Lower leg skin (tissue), 3 donors: Measurements from ENCODE around the gene SLBP.

Experiments used
- POLR2A ChIP-seq, 2 donors: fragments of 450-650 bp; IDR thresholded peaks; one replicate each; pipeline ENCODE4 v1.6.1; 2016 to 2017; ENCODE audit warnings: antibody characterized with exemption in 2 of 2, mild to moderate bottlenecking in 1 of 2, moderate library complexity in 1 of 2
- TF ChIP-seq, protein P1 (sequence below), 3 donors: fragments of 450-650 bp; IDR thresholded peaks; one replicate each; pipeline ENCODE4 v1.5.1; 2016; ENCODE audit warnings: antibody characterized with exemption in 3 of 3, mild to moderate bottlenecking in 3 of 3, moderate library complexity in 2 of 3

DNA sequence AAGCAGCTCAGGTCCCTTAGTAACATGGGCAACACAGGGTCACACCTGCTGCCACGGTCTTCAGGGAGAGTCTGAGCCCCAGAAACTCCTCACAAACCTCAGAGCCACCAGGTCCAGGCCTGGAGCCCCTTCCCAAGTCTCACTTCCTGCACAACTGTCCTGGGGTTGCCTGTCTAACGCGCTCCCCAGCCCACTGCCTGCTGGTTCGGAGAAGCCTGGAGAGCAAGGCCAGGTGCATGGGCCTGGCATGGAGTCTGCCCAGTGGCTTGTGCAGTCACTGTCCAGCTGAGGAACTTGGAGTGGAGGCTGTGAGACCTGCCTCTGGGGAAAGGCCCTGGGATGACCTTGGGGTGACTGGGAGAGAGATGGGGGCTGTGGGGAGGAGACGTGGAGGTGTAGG lies 56.0 kb downstream of the SLBP start:
- TF ChIP-seq, protein P1, sequence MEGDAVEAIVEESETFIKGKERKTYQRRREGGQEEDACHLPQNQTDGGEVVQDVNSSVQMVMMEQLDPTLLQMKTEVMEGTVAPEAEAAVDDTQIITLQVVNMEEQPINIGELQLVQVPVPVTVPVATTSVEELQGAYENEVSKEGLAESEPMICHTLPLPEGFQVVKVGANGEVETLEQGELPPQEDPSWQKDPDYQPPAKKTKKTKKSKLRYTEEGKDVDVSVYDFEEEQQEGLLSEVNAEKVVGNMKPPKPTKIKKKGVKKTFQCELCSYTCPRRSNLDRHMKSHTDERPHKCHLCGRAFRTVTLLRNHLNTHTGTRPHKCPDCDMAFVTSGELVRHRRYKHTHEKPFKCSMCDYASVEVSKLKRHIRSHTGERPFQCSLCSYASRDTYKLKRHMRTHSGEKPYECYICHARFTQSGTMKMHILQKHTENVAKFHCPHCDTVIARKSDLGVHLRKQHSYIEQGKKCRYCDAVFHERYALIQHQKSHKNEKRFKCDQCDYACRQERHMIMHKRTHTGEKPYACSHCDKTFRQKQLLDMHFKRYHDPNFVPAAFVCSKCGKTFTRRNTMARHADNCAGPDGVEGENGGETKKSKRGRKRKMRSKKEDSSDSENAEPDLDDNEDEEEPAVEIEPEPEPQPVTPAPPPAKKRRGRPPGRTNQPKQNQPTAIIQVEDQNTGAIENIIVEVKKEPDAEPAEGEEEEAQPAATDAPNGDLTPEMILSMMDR (IDR thresholded peaks at IDR 0.05) = no peak
- no peak for TF ChIP-seq POLR2A (IDR thresholded peaks at IDR 0.05)
